Thyroid gland (tissue), 4 donors: ENCODE measurements around the gene SPDEF. TPM values are rescaled to one million over a fixed set of nuclear protein-coding genes. Genes with fewer than 3 reads are reported as not detected.

Source experiments
- DNase-seq, 2 donors: peaks; one replicate each; pipeline ENCODE4 v3.0.0-alpha.2; 2019
- H3K27ac ChIP-seq, 3 donors: fragments of 200-600 bp; sonication (generic); 1 replicate in 2 of 3; 2 replicates in 1 of 3; pipeline ENCODE4 v1.5.1; 2016 to 2019; ENCODE audit warnings: mild to moderate bottlenecking in 1 of 3, moderate library complexity in 1 of 3
- H3K27me3 ChIP-seq: fragments of 200-600 bp; sonication (generic); one replicate; pipeline ENCODE4 v1.5.1; 2019
- H3K36me3 ChIP-seq, 2 donors: fragments of 200-600 bp; sonication (generic); one replicate each; pipeline ENCODE4 v1.5.1; 2016 to 2019
- H3K4me1 ChIP-seq, 2 donors: fragments of 200-600 bp; sonication (generic); one replicate each; pipeline ENCODE4 v1.5.1; 2017 to 2019
- H3K4me3 ChIP-seq, 3 donors: fragments of 200-600 bp; sonication (generic); replicated peaks in 1 of 3; 1 replicate in 2 of 3; 2 replicates in 1 of 3; pipeline ENCODE4 v1.5.1; 2016; ENCODE audit warnings: mild to moderate bottlenecking in 1 of 3
- H3K9me3 ChIP-seq: fragments of 200-600 bp; sonication (generic); one replicate; pipeline ENCODE4 v1.5.1; 2017
- CTCF ChIP-seq, 6 experiments: fragments of 200-600 bp in 3 of 6; fragments of 450-650 bp in 3 of 6; sonication (generic) in 3 of 6; IDR thresholded peaks; one replicate each; pipeline ENCODE4 v1.5.1; 2016 to 2019; ENCODE audit warnings: antibody characterized with exemption in 6 of 6, mild to moderate bottlenecking in 2 of 6, inconsistent platforms in 1 of 6, moderate library complexity in 1 of 6
- POLR2A ChIP-seq, 2 donors: fragments of 450-650 bp; IDR thresholded peaks; one replicate each; pipeline ENCODE4 v1.6.1; 2017; ENCODE audit warnings: antibody characterized with exemption in 2 of 2, mild to moderate bottlenecking in 2 of 2, moderate library complexity in 1 of 2
- whole genome bisulfite sequencing, 2 donors: methylation state at CpG; one replicate each; pipeline ENCODE4 v1.1.5; 2017; 5-methylcytosine and 5-hydroxymethylcytosine counted together
- intact Hi-C: fragments of 100-400 bp; cut with DNase I; formaldehyde crosslinking; loops from one replicate; pipeline ENCODE4 v1.15.1; 2023
- total RNA-seq, 4 donors: library from RNA; depleted of rRNA; stranded (reverse); fragments of >200 nt; gene quantifications; one replicate each; pipeline ENCODE4 v1.2.3, GENCODE V29; 2016

Gene SPDEF
- total RNA-seq, 4 donors from 2014 or later = not detected

GRCh38 chr6:34556493-34556892 is 364 bp upstream of the SPDEF start:
- peaks cover 0 to 11% of the 10 kb centered on the region in 2 donors for H3K4me1 ChIP-seq
- intact Hi-C loops = no loop called here
- no peak overlapping the region for H3K27ac ChIP-seq
- TF ChIP-seq POLR2A (IDR thresholded peaks at IDR 0.05) (no peak), CTCF (IDR thresholded peaks at IDR 0.05) (no peak)
- 79 to 91% methylated on average over 8 to 9 of the region's 9 CpGs for WGBS, 2 donors
- no peaks in the 10 kb centered on the region for H3K27me3 ChIP-seq
- DNase-seq = no peak
- H3K9me3 ChIP-seq = no peaks in the 10 kb centered on the region
- H3K4me3 ChIP-seq = no peak overlapping the region
- H3K36me3 ChIP-seq = no peaks in the 10 kb centered on the region

GRCh38 chr6:34555328-34555727 is 801 bp downstream of the SPDEF start:
- intact Hi-C loops = no loop called here
- TF ChIP-seq CTCF (IDR thresholded peaks at IDR 0.05) (no peak), POLR2A (IDR thresholded peaks at IDR 0.05) (no peak)
- H3K4me3 ChIP-seq = no peak overlapping the region
- DNase-seq = no peak
- WGBS, 2 donors = 60 to 88% methylated on average over 3 to 8 of the region's 8 CpGs
- peaks cover 0 to 11% of the 10 kb centered on the region in 2 donors for H3K4me1 ChIP-seq
- H3K9me3 ChIP-seq = no peaks in the 10 kb centered on the region
- H3K36me3 ChIP-seq = no peaks in the 10 kb centered on the region
- no peaks in the 10 kb centered on the region for H3K27me3 ChIP-seq
- H3K27ac ChIP-seq = no peak overlapping the region

- Histone ChIP-seq H3K4me1 (peaks cover 0 to 11% of the 10 kb centered on the region in 2 donors), H3K4me3 (no peak overlapping the region), H3K9me3 (no peaks in the 10 kb centered on the region), H3K36me3 (no peaks in the 10 kb centered on the region), H3K27ac (no peak overlapping the region), H3K27me3 (no peaks in the 10 kb centered on the region)
- DNase-seq = no peak
- intact Hi-C loops = no loop called here
- WGBS, 2 donors = 92 to 93% methylated on average over 8 to 11 of the region's 11 CpGs
- TF ChIP-seq CTCF (IDR thresholded peaks at IDR 0.05) (no peak), POLR2A (IDR thresholded peaks at IDR 0.05) (no peak)
These were observed 1.2 kb downstream of the SPDEF start for GRCh38 chr6:34555007-34555322.

- intact Hi-C loops = no loop called here
- Histone ChIP-seq H3K27me3 (no peaks in the 10 kb centered on the region), H3K9me3 (no peaks in the 10 kb centered on the region), H3K27ac (no peak overlapping the region), H3K4me1 (peaks cover 0 to 11% of the 10 kb centered on the region in 2 donors), H3K36me3 (no peaks in the 10 kb centered on the region), H3K4me3 (no peak overlapping the region)
- WGBS, 2 donors = 61 to 68% methylated on average over 9 to 10 of the region's 15 CpGs
- no peak for DNase-seq
- TF ChIP-seq POLR2A (IDR thresholded peaks at IDR 0.05) (no peak), CTCF (IDR thresholded peaks at IDR 0.05) (no peak)
These were observed 1.7 kb downstream of the SPDEF start for GRCh38 chr6:34554291-34555006.

- no peak overlapping the region for H3K27ac ChIP-seq
- H3K4me1 ChIP-seq = peaks cover 0 to 11% of the 10 kb centered on the region in 2 donors
- H3K4me3 ChIP-seq = no peak overlapping the region
- TF ChIP-seq CTCF (IDR thresholded peaks at IDR 0.05) (no peak), POLR2A (IDR thresholded peaks at IDR 0.05) (no peak)
- H3K9me3 ChIP-seq = no peaks in the 10 kb centered on the region
- 85 to 88% methylated on average over 6 of the region's 10 CpGs for WGBS, 2 donors
- H3K27me3 ChIP-seq = no peaks in the 10 kb centered on the region
- no peaks in the 10 kb centered on the region for H3K36me3 ChIP-seq
- DNase-seq = no peak
- intact Hi-C loops = no loop called here
These were observed 2.4 kb downstream of the SPDEF start for GRCh38 chr6:34553750-34554149.
